ENCODE data around the gene SNRNP200.

Gene SNRNP200

GRCh38 chr2:96336104-96336775 is 30.9 kb upstream of the SNRNP200 start:
- Histone ChIP-seq H3K27me3 (ENCODE audit: insufficient read depth, low read length) (no peaks in the 10 kb centered on the region), H3K9ac (ENCODE audit: low read length) (peak overlapping the region; percentile 1), H3K4me1 (ENCODE audit: control insufficient read depth in 1 of 2, insufficient read depth in 2 of 2, low read length in 2 of 2) (peaks cover 3 to 4% of the 10 kb centered on the region in 2 experiments), H2AFZ (ENCODE audit: insufficient read depth, low read length, poor library complexity) (peak overlapping the region; percentile 45), H3K4me2 (ENCODE audit: low read length) (peak overlapping the region; percentile 84), H3K36me3 (ENCODE audit: control insufficient read depth in 1 of 2, insufficient read depth in 2 of 2, low read length in 2 of 2) (no peaks in the 10 kb centered on the region), H3K18ac (ENCODE audit: low read length) (no peak overlapping the region), H3K79me1 (ENCODE audit: low read length) (peaks cover 5% of the 10 kb centered on the region), H2BK5ac (ENCODE audit: low read depth, low read length, poor library complexity) (peak overlapping the region; percentile 51), H4K91ac (ENCODE audit: low read depth, low read length) (peak overlapping the region; percentile 0), H2AK5ac (ENCODE audit: low read length) (no peak overlapping the region), H3K23ac (ENCODE audit: low read length) (no peak overlapping the region), H2BK120ac (ENCODE audit: insufficient read depth, low read length, poor library complexity) (no peak overlapping the region), H3K27ac (ENCODE audit: low read depth, low read length) (peak overlapping the region; percentile 21), H4K8ac (ENCODE audit: low read depth, low read length) (peak overlapping the region; percentile 57), H3K4ac (ENCODE audit: low read depth, low read length) (peak overlapping the region; percentile 89), H3K4me3 (ENCODE audit: low read depth, low read length) (peak overlapping the region; percentile 82), H3K9me3 (ENCODE audit: insufficient read depth, low read depth, low read length) (no peaks in the 10 kb centered on the region), H4K12ac (ENCODE audit: low read depth, low read length) (peak overlapping the region; percentile 49), H2BK12ac (ENCODE audit: low read length) (no peak overlapping the region), H3K14ac (ENCODE audit: low read length) (peak overlapping the region; percentile 6), H3K79me2 (ENCODE audit: control insufficient read depth, insufficient read depth, low read length, poor library complexity) (peaks cover 9% of the 10 kb centered on the region)
- no peak for DNase-seq
- WGBS (ENCODE audit: extremely low coverage, insufficient coverage, insufficient read length): no CpG with 5 or more reads among the region's 15 CpGs

DNA sequence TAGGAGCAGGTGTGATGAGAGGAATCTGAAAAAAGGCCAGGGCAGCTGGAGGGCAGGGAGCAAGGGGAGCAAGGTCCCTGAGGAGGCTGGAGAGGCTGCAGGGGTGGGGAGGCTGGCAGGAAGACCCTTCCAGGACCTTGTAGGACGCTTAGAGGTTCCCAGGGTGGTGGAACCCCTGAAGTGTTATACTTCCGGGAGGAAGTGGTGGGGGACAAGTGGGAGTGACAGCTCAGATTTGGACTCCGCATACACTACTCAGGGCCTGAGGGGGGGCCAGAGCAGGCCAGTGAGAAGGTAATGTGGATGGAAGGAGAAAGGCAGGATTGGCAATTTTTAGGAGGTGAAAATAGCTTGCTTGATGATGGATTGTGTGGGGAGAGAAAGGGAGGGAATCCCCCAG is 28.4 kb upstream of the SNRNP200 start:
- H2BK12ac ChIP-seq (ENCODE audit: low read length): no peak overlapping the region
- no peak overlapping the region for H2BK5ac ChIP-seq (ENCODE audit: low read depth, low read length, poor library complexity)
- no peak overlapping the region for H3K23ac ChIP-seq (ENCODE audit: low read length)
- no peak overlapping the region for H2AK5ac ChIP-seq (ENCODE audit: low read length)
- no peak overlapping the region for H3K18ac ChIP-seq (ENCODE audit: low read length)
- peaks cover 2% of the 10 kb centered on the region for H3K9me3 ChIP-seq (ENCODE audit: insufficient read depth, low read depth, low read length)
- H3K4me1 ChIP-seq (ENCODE audit: control insufficient read depth in 1 of 2, insufficient read depth in 2 of 2, low read length in 2 of 2): peaks cover 3 to 4% of the 10 kb centered on the region in 2 experiments
- H3K14ac ChIP-seq (ENCODE audit: low read length): no peak overlapping the region
- peaks cover 5% of the 10 kb centered on the region for H3K79me1 ChIP-seq (ENCODE audit: low read length)
- H3K27ac ChIP-seq (ENCODE audit: low read depth, low read length): no peak overlapping the region
- H3K4ac ChIP-seq (ENCODE audit: low read depth, low read length): no peak overlapping the region
- no peak overlapping the region for H3K4me3 ChIP-seq (ENCODE audit: low read depth, low read length)
- H3K27me3 ChIP-seq (ENCODE audit: insufficient read depth, low read length): no peaks in the 10 kb centered on the region
- WGBS (ENCODE audit: extremely low coverage, insufficient coverage, insufficient read length): no CpG with 5 or more reads among the region's 3 CpGs
- H3K4me2 ChIP-seq (ENCODE audit: low read length): no peak overlapping the region
- H3K36me3 ChIP-seq (ENCODE audit: control insufficient read depth in 1 of 2, insufficient read depth in 2 of 2, low read length in 2 of 2): no peaks in the 10 kb centered on the region
- no peak overlapping the region for H2AFZ ChIP-seq (ENCODE audit: insufficient read depth, low read length, poor library complexity)
- H4K91ac ChIP-seq (ENCODE audit: low read depth, low read length): no peak overlapping the region
- H4K12ac ChIP-seq (ENCODE audit: low read depth, low read length): no peak overlapping the region
- H3K9ac ChIP-seq (ENCODE audit: low read length): no peak overlapping the region
- H2BK120ac ChIP-seq (ENCODE audit: insufficient read depth, low read length, poor library complexity): no peak overlapping the region
- H4K8ac ChIP-seq (ENCODE audit: low read depth, low read length): no peak overlapping the region
- peaks cover 9% of the 10 kb centered on the region for H3K79me2 ChIP-seq (ENCODE audit: control insufficient read depth, insufficient read depth, low read length, poor library complexity)
- DNase-seq: no peak

DNA sequence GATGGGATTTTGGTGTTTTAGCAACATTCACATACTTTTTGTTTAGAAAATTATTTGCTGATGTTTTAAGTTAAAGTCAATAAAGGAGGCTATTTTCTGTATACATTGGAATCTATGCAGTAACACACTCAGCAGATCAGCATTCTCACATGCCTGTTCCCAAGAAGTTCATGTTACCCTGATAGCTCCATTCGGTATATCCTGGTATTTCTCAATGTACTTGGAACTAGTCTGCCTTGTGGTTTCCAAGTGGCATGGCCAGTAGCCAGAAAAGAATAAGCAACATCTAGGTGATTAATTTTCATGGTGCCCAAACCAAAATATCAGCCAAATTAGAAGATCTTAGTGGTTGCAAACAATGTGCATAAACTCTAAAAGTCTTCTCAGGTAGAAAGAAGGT is 25.1 kb upstream of the SNRNP200 start:
- no peak overlapping the region for H3K4ac ChIP-seq (ENCODE audit: low read depth, low read length)
- H3K27me3 ChIP-seq (ENCODE audit: insufficient read depth, low read length): no peaks in the 10 kb centered on the region
- H3K23ac ChIP-seq (ENCODE audit: low read length): no peak overlapping the region
- no peak overlapping the region for H3K9ac ChIP-seq (ENCODE audit: low read length)
- no peak overlapping the region for H4K8ac ChIP-seq (ENCODE audit: low read depth, low read length)
- peaks cover 4% of the 10 kb centered on the region for H3K79me2 ChIP-seq (ENCODE audit: control insufficient read depth, insufficient read depth, low read length, poor library complexity)
- peaks cover 1% of the 10 kb centered on the region for H3K79me1 ChIP-seq (ENCODE audit: low read length)
- H3K9me3 ChIP-seq (ENCODE audit: insufficient read depth, low read depth, low read length): peaks cover 2% of the 10 kb centered on the region
- H3K27ac ChIP-seq (ENCODE audit: low read depth, low read length): no peak overlapping the region
- H2BK5ac ChIP-seq (ENCODE audit: low read depth, low read length, poor library complexity): no peak overlapping the region
- peaks cover 2% of the 10 kb centered on the region in 2 experiments for H3K36me3 ChIP-seq (ENCODE audit: control insufficient read depth in 1 of 2, insufficient read depth in 2 of 2, low read length in 2 of 2)
- no peak overlapping the region for H4K91ac ChIP-seq (ENCODE audit: low read depth, low read length)
- DNase-seq: no peak
- H2BK120ac ChIP-seq (ENCODE audit: insufficient read depth, low read length, poor library complexity): no peak overlapping the region
- H3K14ac ChIP-seq (ENCODE audit: low read length): no peak overlapping the region
- peaks cover 0 to 5% of the 10 kb centered on the region in 2 experiments for H3K4me1 ChIP-seq (ENCODE audit: control insufficient read depth in 1 of 2, insufficient read depth in 2 of 2, low read length in 2 of 2)
- no peak overlapping the region for H4K12ac ChIP-seq (ENCODE audit: low read depth, low read length)
- no peak overlapping the region for H2BK12ac ChIP-seq (ENCODE audit: low read length)
- H3K4me2 ChIP-seq (ENCODE audit: low read length): no peak overlapping the region
- no peak overlapping the region for H3K4me3 ChIP-seq (ENCODE audit: low read depth, low read length)
- H3K18ac ChIP-seq (ENCODE audit: low read length): no peak overlapping the region
- WGBS (ENCODE audit: extremely low coverage, insufficient coverage, insufficient read length): no CpG with 5 or more reads among the region's 1 CpG
- H2AK5ac ChIP-seq (ENCODE audit: low read length): no peak overlapping the region
- no peak overlapping the region for H2AFZ ChIP-seq (ENCODE audit: insufficient read depth, low read length, poor library complexity)

DNA sequence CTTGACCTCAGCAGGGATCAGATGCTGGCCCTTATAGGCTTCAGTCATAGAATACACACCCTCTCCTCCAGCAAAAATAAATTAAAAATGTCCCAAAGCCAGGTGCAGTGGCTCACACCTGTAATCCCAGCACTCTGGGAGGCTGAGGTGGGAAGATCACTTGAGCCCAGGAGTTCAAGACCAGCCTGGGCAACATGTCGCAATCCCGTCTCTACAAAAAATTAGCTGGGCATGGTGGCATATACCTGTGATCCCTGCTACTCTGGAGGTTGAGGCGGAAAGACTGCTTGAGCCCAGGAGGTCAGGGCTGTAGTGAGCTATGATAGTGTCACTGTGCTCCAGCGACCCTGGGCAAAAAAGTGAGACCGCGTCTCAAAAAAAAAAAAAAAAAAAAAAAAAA is 24.5 kb upstream of the SNRNP200 start:
- H4K91ac ChIP-seq (ENCODE audit: low read depth, low read length): no peak overlapping the region
- H3K4me3 ChIP-seq (ENCODE audit: low read depth, low read length): no peak overlapping the region
- H3K27me3 ChIP-seq (ENCODE audit: insufficient read depth, low read length): peaks cover 3% of the 10 kb centered on the region
- no peak overlapping the region for H2BK12ac ChIP-seq (ENCODE audit: low read length)
- WGBS (ENCODE audit: extremely low coverage, insufficient coverage, insufficient read length): no CpG with 5 or more reads among the region's 6 CpGs
- no peaks in the 10 kb centered on the region for H3K79me1 ChIP-seq (ENCODE audit: low read length)
- H3K23ac ChIP-seq (ENCODE audit: low read length): no peak overlapping the region
- no peak overlapping the region for H3K18ac ChIP-seq (ENCODE audit: low read length)
- peaks cover 2% of the 10 kb centered on the region in 2 experiments for H3K36me3 ChIP-seq (ENCODE audit: control insufficient read depth in 1 of 2, insufficient read depth in 2 of 2, low read length in 2 of 2)
- no peak overlapping the region for H2BK5ac ChIP-seq (ENCODE audit: low read depth, low read length, poor library complexity)
- no peak overlapping the region for H2BK120ac ChIP-seq (ENCODE audit: insufficient read depth, low read length, poor library complexity)
- H3K27ac ChIP-seq (ENCODE audit: low read depth, low read length): no peak overlapping the region
- H3K79me2 ChIP-seq (ENCODE audit: control insufficient read depth, insufficient read depth, low read length, poor library complexity): peaks cover 3% of the 10 kb centered on the region
- DNase-seq: no peak
- no peak overlapping the region for H3K4me2 ChIP-seq (ENCODE audit: low read length)
- peaks cover 3% of the 10 kb centered on the region for H3K9me3 ChIP-seq (ENCODE audit: insufficient read depth, low read depth, low read length)
- H4K12ac ChIP-seq (ENCODE audit: low read depth, low read length): no peak overlapping the region
- no peak overlapping the region for H2AK5ac ChIP-seq (ENCODE audit: low read length)
- H2AFZ ChIP-seq (ENCODE audit: insufficient read depth, low read length, poor library complexity): no peak overlapping the region
- H3K9ac ChIP-seq (ENCODE audit: low read length): no peak overlapping the region
- H4K8ac ChIP-seq (ENCODE audit: low read depth, low read length): no peak overlapping the region
- H3K4me1 ChIP-seq (ENCODE audit: control insufficient read depth in 1 of 2, insufficient read depth in 2 of 2, low read length in 2 of 2): peaks cover 0 to 8% of the 10 kb centered on the region in 2 experiments
- no peak overlapping the region for H3K14ac ChIP-seq (ENCODE audit: low read length)
- no peak overlapping the region for H3K4ac ChIP-seq (ENCODE audit: low read depth, low read length)
